HG02798 (cell line): ENCODE data around the gene AP5Z1.
A peak's percentile ranks its signal among the peaks of the same experiment; 100 is the strongest.
"Not testable (repeated sequence)": the region's sequence is repeated elsewhere in the genome, so short reads cannot be mapped to it uniquely, and the experiment has no call there.

Experiments used
- ATAC-seq: cut with Tn5 transposase; IDR thresholded peaks from one replicate; pipeline ENCODE4 v1.9.1; 2021; ENCODE audit warnings: mild to moderate bottlenecking; ENCODE audit not compliant: unreplicated experiment, poor library complexity

The AP5Z1 gene

GRCh38 chr7:4787541-4787940, 12.1 kb downstream of the AP5Z1 start:
- no peak for ATAC-seq

GRCh38 chr7:4787947-4788626, 12.7 kb downstream of the AP5Z1 start:
- no peak for ATAC-seq

- no peak for ATAC-seq
Measured at GRCh38 chr7:4788627-4789189, 13.3 kb downstream of the AP5Z1 start.

GRCh38 chr7:4789194-4790077, 14.0 kb downstream of the AP5Z1 start:
- no peak for ATAC-seq

- no peak for ATAC-seq
Measured at GRCh38 chr7:4790078-4790465, 14.6 kb downstream of the AP5Z1 start.

GRCh38 chr7:4790516-4790991, 15.1 kb downstream of the AP5Z1 start:
- ATAC-seq: no peak

GRCh38 chr7:4791101-4791737, 15.8 kb downstream of the AP5Z1 start:
- ATAC-seq: no peak

GRCh38 chr7:4791738-4792536, 16.5 kb downstream of the AP5Z1 start:
- ATAC-seq: no peak

- no peak for ATAC-seq
Measured at GRCh38 chr7:4792537-4793126, 17.2 kb downstream of the AP5Z1 start.

- ATAC-seq: not testable (repeated sequence)
Measured at GRCh38 chr7:4793385-4793993, 18.1 kb downstream of the AP5Z1 start.

GRCh38 chr7:4794171-4794570, 18.7 kb downstream of the AP5Z1 start:
- not testable (repeated sequence) for ATAC-seq

- no peak for ATAC-seq
Measured at GRCh38 chr7:4794591-4795350, 19.3 kb downstream of the AP5Z1 start.

- no peak for ATAC-seq
Measured at GRCh38 chr7:4796453-4796852, 21.0 kb downstream of the AP5Z1 start.

- ATAC-seq: peak; percentile 74
Measured at GRCh38 chr7:4797858-4798705, 22.7 kb downstream of the AP5Z1 start.

GRCh38 chr7:4798706-4799235, 23.3 kb downstream of the AP5Z1 start:
- no peak for ATAC-seq

- no peak for ATAC-seq
Measured at GRCh38 chr7:4799508-4800268, 24.3 kb downstream of the AP5Z1 start.

- ATAC-seq: no peak
Measured at GRCh38 chr7:4800487-4800886, 25.1 kb downstream of the AP5Z1 start.
